HG02852 (cell line): ENCODE measurements around the gene GVQW3.

Experiments
- ATAC-seq: cut with Tn5 transposase; IDR thresholded peaks from one replicate; pipeline ENCODE4 v1.9.1; 2021; ENCODE audit warnings: mild to moderate bottlenecking, moderate library complexity; ENCODE audit not compliant: unreplicated experiment

GVQW3 gene

DNA sequence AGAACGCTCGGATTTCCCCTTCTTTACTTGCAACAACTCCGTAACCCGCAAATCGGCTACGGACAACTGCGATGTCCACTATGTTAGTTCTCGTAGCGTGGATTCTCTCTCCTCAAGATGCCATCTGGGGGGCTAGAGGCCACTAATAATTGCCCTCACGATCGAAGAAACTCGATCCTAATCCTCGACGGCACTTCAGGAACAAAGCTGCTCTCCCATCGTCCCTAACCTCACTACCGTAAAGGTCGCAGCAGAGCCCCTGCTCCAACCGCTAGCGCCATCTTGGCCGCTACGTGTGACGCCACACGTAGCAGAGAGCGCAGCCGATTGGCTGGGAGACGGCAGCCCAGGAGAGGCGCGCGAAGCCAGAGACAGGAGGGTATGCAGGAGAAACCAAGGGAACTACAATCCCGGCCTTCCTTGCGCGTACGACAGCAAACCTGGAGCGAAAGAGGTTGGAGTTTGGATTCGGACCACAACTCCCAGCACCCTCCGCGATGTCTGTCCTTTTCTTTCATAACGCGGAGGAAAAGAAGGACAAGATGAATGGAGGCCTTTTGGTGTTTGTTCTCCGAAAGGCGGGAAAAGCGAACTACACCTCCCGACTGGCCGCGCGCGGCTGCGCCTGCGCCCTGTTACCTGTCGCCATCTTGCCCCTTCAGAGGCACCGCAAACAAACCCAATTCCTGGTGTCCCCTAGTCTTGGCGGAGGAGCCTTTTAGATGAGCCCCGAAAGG is 63.4 kb downstream of the GVQW3 start, which contains the start of gene EMSY:
TSS of gene EMSY (plus strand) at position 635 of the 737 bp plus-strand sequence. CDS start 1,921 bp downstream, outside the sequence.
- ATAC-seq: peak; percentile 87

- peak; percentile 32 for ATAC-seq
Observed at GRCh38 chr11:76445121-76446084, 64.3 kb downstream of the GVQW3 start.

DNA sequence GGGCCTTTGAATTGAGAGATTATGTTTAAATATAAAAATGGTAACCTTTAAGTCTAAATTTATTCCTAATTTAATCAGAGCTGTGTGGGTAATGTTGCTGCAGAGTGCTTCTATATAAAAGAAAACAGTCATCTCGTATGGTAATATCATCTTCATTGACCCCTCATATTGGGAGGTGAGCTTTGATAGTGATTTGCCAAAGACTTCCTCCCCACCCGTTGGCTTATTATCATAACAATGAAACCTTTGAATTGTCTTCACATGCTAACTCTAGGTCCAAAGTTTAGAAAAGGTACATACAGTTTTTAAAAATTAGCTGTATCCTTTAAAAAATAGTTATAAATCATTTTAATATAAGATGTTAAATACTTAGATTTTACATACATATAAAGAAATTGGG is 67.4 kb downstream of the GVQW3 start:
- ATAC-seq: no peak

DNA sequence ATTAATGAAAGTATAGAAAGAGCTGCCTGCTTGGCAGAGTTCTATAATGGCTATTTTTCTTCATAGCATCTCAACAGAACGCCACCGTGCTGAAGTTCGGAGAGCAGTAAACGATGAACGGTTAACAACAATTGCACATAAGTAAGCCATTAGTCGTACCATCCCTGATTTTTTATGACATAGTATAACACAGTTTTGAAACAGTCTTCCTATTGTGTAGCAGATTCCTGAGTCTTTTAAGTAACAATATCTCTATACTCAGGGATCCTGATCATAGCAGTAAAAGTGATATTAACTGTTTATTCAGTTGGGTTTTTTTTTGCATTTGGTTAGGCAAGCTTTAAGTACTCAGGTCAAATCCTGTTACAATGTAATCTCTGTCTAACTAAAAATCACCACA is 72.1 kb downstream of the GVQW3 start:
- no peak for ATAC-seq

DNA sequence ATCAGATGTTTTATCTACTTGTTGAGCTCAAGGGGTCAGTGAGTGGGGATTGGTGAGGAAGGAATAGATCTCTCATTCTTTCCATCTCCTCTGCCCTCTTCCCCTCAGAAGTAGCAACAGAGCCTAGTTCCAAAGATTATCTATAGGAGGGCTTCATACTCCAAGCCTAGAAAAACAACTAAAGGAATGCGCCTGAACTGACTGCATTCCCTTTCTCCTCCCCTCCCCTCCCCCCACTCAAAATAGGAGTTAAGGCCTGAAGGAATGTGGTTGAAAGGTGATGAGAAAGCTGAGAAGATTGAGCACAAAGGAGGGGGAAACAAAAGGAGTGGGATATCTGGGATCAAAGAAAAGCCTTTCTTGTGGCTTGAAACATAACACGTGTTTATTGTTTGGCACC is 74.2 kb downstream of the GVQW3 start:
- ATAC-seq: no peak

DNA sequence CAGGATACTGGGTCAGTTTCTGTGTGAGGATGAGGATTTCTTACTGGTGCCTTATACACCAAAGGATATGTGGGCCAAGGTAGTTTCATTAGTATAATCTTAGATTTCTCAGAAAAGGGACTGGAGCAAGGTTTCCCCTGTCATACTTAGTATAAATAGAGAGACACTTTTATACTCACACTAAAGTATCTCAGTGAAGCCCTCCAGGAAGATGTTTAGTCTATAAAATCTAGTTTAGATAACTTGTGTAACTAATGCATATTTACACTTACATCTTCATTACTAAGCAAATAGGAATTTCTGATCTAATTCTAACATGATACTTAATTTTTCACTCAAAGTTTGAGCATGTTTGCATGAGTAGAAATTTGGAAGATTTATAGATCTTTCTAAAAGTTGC is 74.8 kb downstream of the GVQW3 start:
- ATAC-seq: no peak

- ATAC-seq: no peak
Observed at GRCh38 chr11:76456571-76456970, 75.4 kb downstream of the GVQW3 start.
